Gastrocnemius medialis (tissue), 4 donors: ENCODE measurements around the gene GNAT1. TPM values are rescaled to one million over a fixed set of nuclear protein-coding genes. Genes with fewer than 3 reads are reported as not detected.

ENCODE experiments used
- ATAC-seq, 2 donors: fragments of 150-250 bp; one replicate each; pipeline ENCODE4 v1.9.1; 2016
- DNase-seq, 2 donors: peaks; one replicate each; pipeline ENCODE4 v3.0.0-alpha.2; 2019
- H3K27ac ChIP-seq, 4 donors: fragments of 200-600 bp; sonication (generic); 1 replicate in 1 of 4; 2 replicates in 3 of 4; pipeline ENCODE4 v1.5.1; 2016 to 2018; ENCODE audit warnings: mild to moderate bottlenecking in 2 of 4, moderate library complexity in 1 of 4
- H3K27me3 ChIP-seq, 3 donors: fragments of 200-600 bp; sonication (generic) in 2 of 3; 1 replicate in 1 of 3; 2 replicates in 2 of 3; pipeline versions ENCODE4 v1.5.1 to v1.6.0; 2016 to 2019; ENCODE audit warnings: mild to moderate bottlenecking in 1 of 3, moderate library complexity in 1 of 3
- H3K36me3 ChIP-seq, 2 donors: fragments of 200-600 bp; sonication (generic) in 1 of 2; one replicate each; pipeline ENCODE4 v1.5.1; 2017 to 2018
- H3K4me1 ChIP-seq, 2 donors: fragments of 200-600 bp; sonication (generic) in 1 of 2; one replicate each; pipeline ENCODE4 v1.5.1; 2016 to 2017; ENCODE audit warnings: mild to moderate bottlenecking in 2 of 2
- H3K4me3 ChIP-seq, 4 donors: fragments of 200-600 bp; sonication (generic) in 3 of 4; 1 replicate in 1 of 4; 2 replicates in 3 of 4; pipeline ENCODE4 v1.5.1; 2016 to 2019; ENCODE audit warnings: mild to moderate bottlenecking in 2 of 4
- H3K9me3 ChIP-seq, 3 donors: fragments of 200-600 bp; sonication (generic) in 2 of 3; 1 replicate in 1 of 3; 2 replicates in 2 of 3; pipeline ENCODE4 v1.5.1; 2016 to 2019
- POLR2A ChIP-seq, 2 donors: fragments of 450-650 bp; IDR thresholded peaks; one replicate each; pipeline ENCODE4 v1.6.1; 2017; ENCODE audit warnings: antibody characterized with exemption in 2 of 2, mild to moderate bottlenecking in 2 of 2, moderate library complexity in 2 of 2
- in situ Hi-C, 4 donors: fragments of 200-750 bp; cut with MboI; loops; one replicate each; pipeline versions ENCODE4 v1.15.0 to v1.8.0; 2017; ENCODE audit warnings: low sequenced_read_pairs in 4 of 4
- intact Hi-C: fragments of 100-400 bp; cut with DNase I; formaldehyde crosslinking; loops from one replicate; pipeline ENCODE4 v1.15.1; 2023; ENCODE audit warnings: low total_unique reads
- total RNA-seq, 4 donors: library from RNA; depleted of rRNA; stranded (reverse); fragments of >200 nt; gene quantifications; one replicate each; pipeline versions ENCODE4 v1.1.0 to v1.2.3, GENCODE V29; 2016
- TF ChIP-seq, protein P1 (sequence below), 5 experiments: fragments of 450-650 bp in 3 of 5; fragments of 200-600 bp in 2 of 5; sonication (generic) in 2 of 5; IDR thresholded peaks in 4 of 5; conservative IDR thresholded peaks in 1 of 5; 1 replicate in 4 of 5; 2 replicates in 1 of 5; pipeline ENCODE4 v1.5.1; 2016 to 2019; ENCODE audit warnings: antibody characterized with exemption in 5 of 5, mild to moderate bottlenecking in 3 of 5, moderate library complexity in 3 of 5

GNAT1 gene
- total RNA-seq, 4 donors from 2014 or later, result not detected

- Histone ChIP-seq H3K9me3 (no peaks in the 10 kb centered on the region), H3K4me1 (peaks cover 12 to 22% of the 10 kb centered on the region in 2 donors), H3K4me3 (peak overlapping the region in 3 of 4 donors; percentile 23 to 39 (median 24)), H3K27ac (no peak overlapping the region), H3K36me3 (no peaks in the 10 kb centered on the region), H3K27me3 (peaks cover 15 to 18% (median 16%) of the 10 kb centered on the region in 3 donors)
- no peak for TF ChIP-seq POLR2A (IDR thresholded peaks at IDR 0.05)
- TF ChIP-seq, protein P1, sequence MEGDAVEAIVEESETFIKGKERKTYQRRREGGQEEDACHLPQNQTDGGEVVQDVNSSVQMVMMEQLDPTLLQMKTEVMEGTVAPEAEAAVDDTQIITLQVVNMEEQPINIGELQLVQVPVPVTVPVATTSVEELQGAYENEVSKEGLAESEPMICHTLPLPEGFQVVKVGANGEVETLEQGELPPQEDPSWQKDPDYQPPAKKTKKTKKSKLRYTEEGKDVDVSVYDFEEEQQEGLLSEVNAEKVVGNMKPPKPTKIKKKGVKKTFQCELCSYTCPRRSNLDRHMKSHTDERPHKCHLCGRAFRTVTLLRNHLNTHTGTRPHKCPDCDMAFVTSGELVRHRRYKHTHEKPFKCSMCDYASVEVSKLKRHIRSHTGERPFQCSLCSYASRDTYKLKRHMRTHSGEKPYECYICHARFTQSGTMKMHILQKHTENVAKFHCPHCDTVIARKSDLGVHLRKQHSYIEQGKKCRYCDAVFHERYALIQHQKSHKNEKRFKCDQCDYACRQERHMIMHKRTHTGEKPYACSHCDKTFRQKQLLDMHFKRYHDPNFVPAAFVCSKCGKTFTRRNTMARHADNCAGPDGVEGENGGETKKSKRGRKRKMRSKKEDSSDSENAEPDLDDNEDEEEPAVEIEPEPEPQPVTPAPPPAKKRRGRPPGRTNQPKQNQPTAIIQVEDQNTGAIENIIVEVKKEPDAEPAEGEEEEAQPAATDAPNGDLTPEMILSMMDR (IDR thresholded peaks at IDR 0.05 in 4 of 5, conservative IDR thresholded peaks at IDR 0.05 in 1 of 5), result no peak
- peak in 1 of 2 donors; percentile 35 for ATAC-seq
- intact Hi-C loops, result loop anchor here (1.0 kb wide), 2 partner anchors 31 to 51 kb away; no protein-coding TSS in a partner anchor
- DNase-seq, result no peak
- in situ Hi-C loops, result no loop called here
Measured at GRCh38 chr3:50194903-50195500, 3.6 kb downstream of the GNAT1 start.

GRCh38 chr3:50195501-50196252 is 4.3 kb downstream of the GNAT1 start:
- Histone ChIP-seq H3K4me1 (peaks cover 12 to 22% of the 10 kb centered on the region in 2 donors), H3K36me3 (no peaks in the 10 kb centered on the region), H3K4me3 (no peak overlapping the region), H3K27ac (no peak overlapping the region), H3K9me3 (no peaks in the 10 kb centered on the region), H3K27me3 (peaks cover 15 to 18% (median 16%) of the 10 kb centered on the region in 3 donors)
- intact Hi-C loops (no loop called here), in situ Hi-C loops (no loop called here)
- DNase-seq (no peak), ATAC-seq (peak in 1 of 2 donors; percentile 13)
- TF ChIP-seq, protein P1 (IDR thresholded peaks at IDR 0.05 in 4 of 5, conservative IDR thresholded peaks at IDR 0.05 in 1 of 5), result no peak
- no peak for TF ChIP-seq POLR2A (IDR thresholded peaks at IDR 0.05)

- no peaks in the 10 kb centered on the region for H3K9me3 ChIP-seq
- no peak for TF ChIP-seq POLR2A (IDR thresholded peaks at IDR 0.05)
- TF ChIP-seq, protein P1 (IDR thresholded peaks at IDR 0.05 in 4 of 5, conservative IDR thresholded peaks at IDR 0.05 in 1 of 5), result no peak
- in situ Hi-C loops (no loop called here), intact Hi-C loops (no loop called here)
- H3K27ac ChIP-seq, result no peak overlapping the region
- H3K27me3 ChIP-seq, result peaks cover 15 to 18% (median 16%) of the 10 kb centered on the region in 3 donors
- DNase-seq (no peak), ATAC-seq (no peak)
- peaks cover 12 to 22% of the 10 kb centered on the region in 2 donors for H3K4me1 ChIP-seq
- H3K36me3 ChIP-seq, result no peaks in the 10 kb centered on the region
- H3K4me3 ChIP-seq, result no peak overlapping the region
Measured at GRCh38 chr3:50196253-50196801, 4.9 kb downstream of the GNAT1 start.

DNA sequence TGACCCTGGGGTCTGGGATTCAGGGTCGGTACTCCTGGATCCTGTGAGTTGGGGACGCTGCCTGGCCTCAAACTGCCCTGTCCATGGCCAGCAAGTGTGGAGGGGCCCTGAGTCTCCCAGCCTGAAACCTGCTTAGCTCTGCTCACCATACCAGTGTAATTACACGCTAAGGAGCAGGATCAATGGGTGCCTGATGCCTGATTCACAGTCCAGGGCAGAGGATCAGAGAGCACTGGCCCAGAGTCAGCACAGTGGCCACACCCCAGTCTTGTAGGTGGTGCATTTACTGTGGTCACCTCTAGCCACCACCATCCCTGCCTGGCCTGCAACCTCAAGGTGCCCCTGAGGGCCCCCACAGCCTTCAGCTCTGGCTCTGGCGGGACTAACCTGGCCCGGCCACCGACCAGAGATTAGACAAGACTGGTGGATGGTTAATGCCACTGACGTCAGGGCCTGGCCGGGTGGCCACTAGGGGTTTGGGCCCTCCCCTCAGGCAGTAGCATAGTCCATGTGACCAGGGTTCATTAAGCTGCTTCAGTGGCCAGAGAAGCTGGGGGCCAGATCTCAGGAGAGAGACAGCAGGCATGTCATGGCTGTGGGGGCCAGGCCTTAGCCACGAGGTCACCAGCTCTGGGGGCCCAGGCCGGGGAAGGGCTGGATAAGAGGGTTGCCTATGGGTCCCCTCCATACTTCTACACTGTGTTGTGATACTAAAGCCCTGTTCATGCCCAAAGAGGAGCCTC is 10.3 kb downstream of the GNAT1 start:
- Histone ChIP-seq H3K4me1 (peaks cover 6 to 16% of the 10 kb centered on the region in 2 donors), H3K27me3 (no peaks in the 10 kb centered on the region), H3K27ac (no peak overlapping the region), H3K36me3 (no peaks in the 10 kb centered on the region), H3K4me3 (no peak overlapping the region), H3K9me3 (no peaks in the 10 kb centered on the region)
- in situ Hi-C loops, result no loop called here
- TF ChIP-seq, protein P1 (IDR thresholded peaks at IDR 0.05 in 4 of 5, conservative IDR thresholded peaks at IDR 0.05 in 1 of 5), result no peak
- no peak for TF ChIP-seq POLR2A (IDR thresholded peaks at IDR 0.05)
- ATAC-seq (no peak), DNase-seq (no peak)
- intact Hi-C loops, result no loop called here
